ENCODE measurements around the gene ZNF621.

- TF ChIP-seq, protein P1, sequence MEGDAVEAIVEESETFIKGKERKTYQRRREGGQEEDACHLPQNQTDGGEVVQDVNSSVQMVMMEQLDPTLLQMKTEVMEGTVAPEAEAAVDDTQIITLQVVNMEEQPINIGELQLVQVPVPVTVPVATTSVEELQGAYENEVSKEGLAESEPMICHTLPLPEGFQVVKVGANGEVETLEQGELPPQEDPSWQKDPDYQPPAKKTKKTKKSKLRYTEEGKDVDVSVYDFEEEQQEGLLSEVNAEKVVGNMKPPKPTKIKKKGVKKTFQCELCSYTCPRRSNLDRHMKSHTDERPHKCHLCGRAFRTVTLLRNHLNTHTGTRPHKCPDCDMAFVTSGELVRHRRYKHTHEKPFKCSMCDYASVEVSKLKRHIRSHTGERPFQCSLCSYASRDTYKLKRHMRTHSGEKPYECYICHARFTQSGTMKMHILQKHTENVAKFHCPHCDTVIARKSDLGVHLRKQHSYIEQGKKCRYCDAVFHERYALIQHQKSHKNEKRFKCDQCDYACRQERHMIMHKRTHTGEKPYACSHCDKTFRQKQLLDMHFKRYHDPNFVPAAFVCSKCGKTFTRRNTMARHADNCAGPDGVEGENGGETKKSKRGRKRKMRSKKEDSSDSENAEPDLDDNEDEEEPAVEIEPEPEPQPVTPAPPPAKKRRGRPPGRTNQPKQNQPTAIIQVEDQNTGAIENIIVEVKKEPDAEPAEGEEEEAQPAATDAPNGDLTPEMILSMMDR (IDR thresholded peaks at IDR 0.05): peak; percentile 77 to 91 (median 87)
- TF ChIP-seq POLR2A (IDR thresholded peaks at IDR 0.05): no peak
Measured at GRCh38 chr3:40584625-40585189, 59.9 kb downstream of the ZNF621 start.
